AG04449 (cell line): Measurements from ENCODE around the gene MXRA8.
"Not testable (repeated sequence)": the region's sequence is repeated elsewhere in the genome, so short reads cannot be mapped to it uniquely, and the experiment has no call there.

ENCODE experiments used
- CTCF ChIA-PET: fragments of 350-600 bp; formaldehyde crosslinking; extraction: SDS; loops from one replicate; lab custom pipeline; 2021; ENCODE audit warnings: antibody characterized with exemption; lab: Yijun Ruan, JAX
- POLR2A ChIA-PET: fragments of 400-600, 350-600 bp; formaldehyde crosslinking; extraction: SDS; loops from one replicate; lab custom pipeline; 2020; ENCODE audit warnings: antibody characterized with exemption, inconsistent platforms; lab: Yijun Ruan, JAX
- DNase-seq: peaks from one replicate; pipeline ENCODE4 v3.0.0-alpha.2; 2010; ENCODE audit warnings: low read depth, low spot score
- H3K4me3 ChIP-seq: 2 replicates; pipeline ENCODE4 v1.5.1; 2011; ENCODE audit warnings: low read depth, mild to moderate bottlenecking, control low read depth, low read length
- TF ChIP-seq, protein P1 (sequence below): IDR thresholded peaks from one replicate; pipeline ENCODE4 v1.5.1; 2011; ENCODE audit warnings: mild to moderate bottlenecking, moderate library complexity, low read length, control low read depth, inconsistent platforms; ENCODE audit not compliant: insufficient read depth; ENCODE audit errors: missing control alignments

MXRA8 gene

DNA sequence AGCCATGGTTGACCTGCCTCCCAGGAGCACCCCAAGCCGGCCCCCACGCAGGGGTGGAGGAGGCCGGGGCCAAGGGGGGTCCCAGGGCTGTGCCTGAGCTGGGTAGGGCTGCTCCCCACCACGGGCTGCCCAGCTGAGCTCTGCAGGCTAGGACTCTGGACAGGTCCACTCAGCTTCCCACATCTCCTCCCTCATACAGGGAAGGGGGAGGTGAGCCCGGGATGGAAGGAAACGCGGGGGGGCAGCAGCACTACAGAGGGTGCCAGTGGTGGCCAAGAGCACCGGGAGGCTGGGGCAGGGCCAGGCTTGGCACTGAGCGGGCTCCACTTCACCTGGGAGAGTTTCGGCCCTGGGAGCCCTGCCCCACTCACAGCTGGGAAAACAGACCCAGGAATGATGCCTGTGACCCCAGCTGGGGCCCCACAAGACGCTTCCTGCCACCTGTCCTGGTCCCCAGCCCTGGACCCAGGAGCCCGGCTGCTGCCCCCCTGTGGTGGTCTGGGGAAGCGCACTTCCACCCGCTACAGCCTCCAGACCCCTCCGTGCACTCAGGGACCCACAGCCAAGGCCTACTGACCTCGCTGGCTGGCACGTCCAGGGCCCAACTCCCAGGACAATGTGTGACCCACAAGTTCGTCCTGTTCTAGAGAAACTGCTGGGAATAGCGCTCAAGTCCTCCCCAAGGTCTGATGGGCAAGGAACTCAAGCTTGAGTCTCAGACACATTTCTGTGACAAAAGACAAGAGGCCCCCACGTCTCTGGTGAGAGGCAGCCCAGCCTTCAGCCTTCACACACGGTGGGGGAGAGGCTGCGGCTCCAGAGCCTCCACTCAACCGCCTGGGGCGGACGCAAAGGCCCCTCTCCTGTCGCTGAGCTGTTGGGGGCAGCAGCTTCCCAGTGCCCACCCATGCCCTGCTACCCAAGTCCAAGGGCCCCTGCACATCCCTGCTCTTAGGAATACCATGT, 13.7 kb upstream of the MXRA8 start:
- peak overlapping the region; percentile 12; the same call in 1 of the 2 replicates for H3K4me3 ChIP-seq
- ChIA-PET POLR2A (interaction anchor here (0.7 to 2.3 kb wide), 4 partner anchors 13 to 29 kb away, joined by 3 to 9 read pairs (median 6); no protein-coding TSS in a partner anchor), CTCF (interaction anchor here (0.6 to 9.3 kb wide), 28 partner anchors 8 to 370 kb away, joined by 3 to 138 read pairs (median 3); partner anchors contain the start of genes CCNL2, DVL1, MXRA8 and TAS1R3)
- TF ChIP-seq, protein P1, sequence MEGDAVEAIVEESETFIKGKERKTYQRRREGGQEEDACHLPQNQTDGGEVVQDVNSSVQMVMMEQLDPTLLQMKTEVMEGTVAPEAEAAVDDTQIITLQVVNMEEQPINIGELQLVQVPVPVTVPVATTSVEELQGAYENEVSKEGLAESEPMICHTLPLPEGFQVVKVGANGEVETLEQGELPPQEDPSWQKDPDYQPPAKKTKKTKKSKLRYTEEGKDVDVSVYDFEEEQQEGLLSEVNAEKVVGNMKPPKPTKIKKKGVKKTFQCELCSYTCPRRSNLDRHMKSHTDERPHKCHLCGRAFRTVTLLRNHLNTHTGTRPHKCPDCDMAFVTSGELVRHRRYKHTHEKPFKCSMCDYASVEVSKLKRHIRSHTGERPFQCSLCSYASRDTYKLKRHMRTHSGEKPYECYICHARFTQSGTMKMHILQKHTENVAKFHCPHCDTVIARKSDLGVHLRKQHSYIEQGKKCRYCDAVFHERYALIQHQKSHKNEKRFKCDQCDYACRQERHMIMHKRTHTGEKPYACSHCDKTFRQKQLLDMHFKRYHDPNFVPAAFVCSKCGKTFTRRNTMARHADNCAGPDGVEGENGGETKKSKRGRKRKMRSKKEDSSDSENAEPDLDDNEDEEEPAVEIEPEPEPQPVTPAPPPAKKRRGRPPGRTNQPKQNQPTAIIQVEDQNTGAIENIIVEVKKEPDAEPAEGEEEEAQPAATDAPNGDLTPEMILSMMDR: peak; percentile 93
- DNase-seq: no peak

DNA sequence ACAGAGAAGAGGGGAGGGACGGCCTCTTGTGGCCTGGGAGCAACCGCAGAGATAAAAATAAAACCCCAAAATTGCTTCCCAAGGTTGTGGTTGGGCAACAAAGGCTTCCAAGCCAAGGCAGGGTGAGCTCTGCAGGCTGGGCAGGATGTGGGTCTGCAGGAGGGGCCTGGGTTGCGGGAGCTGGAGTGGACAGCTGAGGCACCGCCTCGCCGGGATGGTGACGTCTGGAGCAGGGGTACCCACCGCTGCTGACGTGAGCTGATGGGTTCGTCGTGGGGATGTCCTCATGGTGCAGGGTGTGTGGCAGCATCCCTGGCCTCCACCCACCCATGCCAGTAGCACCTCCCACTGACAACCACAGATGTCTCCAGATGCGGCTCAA, 13.0 kb upstream of the MXRA8 start:
- CTCF ChIA-PET: interaction anchor here (0.6 to 9.3 kb wide), 20 partner anchors 9 to 369 kb away, joined by 3 to 138 read pairs (median 5); partner anchors contain the start of genes CCNL2, DVL1, MXRA8 and TAS1R3
- TF ChIP-seq, protein P1: no peak

DNA sequence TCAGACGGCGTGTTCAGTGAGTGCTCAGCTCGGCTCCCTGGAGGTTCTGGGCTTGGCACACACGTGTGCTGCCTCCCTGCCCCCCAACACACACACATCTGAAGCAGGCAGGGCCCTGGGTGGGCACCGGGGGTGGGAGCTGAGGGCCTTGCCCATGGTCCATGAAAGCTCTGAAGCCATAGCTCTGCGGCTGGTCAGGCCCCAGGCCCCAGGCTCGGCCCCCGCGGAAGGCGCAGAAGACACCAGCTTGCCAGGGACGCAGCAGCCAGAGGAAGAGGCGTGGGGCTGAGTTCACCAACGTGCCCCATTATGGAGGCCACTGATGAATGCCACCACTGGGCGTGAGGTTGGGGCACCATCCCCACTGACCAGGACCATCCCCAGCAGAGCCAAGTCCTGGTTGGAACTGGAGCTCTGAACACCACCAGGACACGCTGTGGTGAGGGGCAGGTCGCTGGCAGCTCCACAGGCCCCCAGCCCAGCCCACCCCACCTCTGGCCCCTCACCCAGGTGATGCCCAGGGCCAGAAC, 12.5 kb upstream of the MXRA8 start:
- TF ChIP-seq, protein P1: no peak
- no peak for DNase-seq
- CTCF ChIA-PET: interaction anchor here (0.8 to 9.3 kb wide), 13 partner anchors 8 to 339 kb away, joined by 3 to 138 read pairs (median 5); partner anchors contain the start of genes CCNL2, DVL1 and MXRA8
- H3K4me3 ChIP-seq: no peak overlapping the region
- POLR2A ChIA-PET: interaction anchor here (2.1 to 2.3 kb wide), 2 partner anchors 11 to 19 kb away, joined by 9 read pairs; no protein-coding TSS in a partner anchor

More for the DNA sequence above, 13.0 kb upstream of the MXRA8 start:
- DNase-seq: no peak
- POLR2A ChIA-PET: interaction anchor here (0.7 to 2.3 kb wide), 3 partner anchors 12 to 28 kb away, joined by 3 to 9 read pairs (median 9); no protein-coding TSS in a partner anchor
- no peak overlapping the region for H3K4me3 ChIP-seq

DNA sequence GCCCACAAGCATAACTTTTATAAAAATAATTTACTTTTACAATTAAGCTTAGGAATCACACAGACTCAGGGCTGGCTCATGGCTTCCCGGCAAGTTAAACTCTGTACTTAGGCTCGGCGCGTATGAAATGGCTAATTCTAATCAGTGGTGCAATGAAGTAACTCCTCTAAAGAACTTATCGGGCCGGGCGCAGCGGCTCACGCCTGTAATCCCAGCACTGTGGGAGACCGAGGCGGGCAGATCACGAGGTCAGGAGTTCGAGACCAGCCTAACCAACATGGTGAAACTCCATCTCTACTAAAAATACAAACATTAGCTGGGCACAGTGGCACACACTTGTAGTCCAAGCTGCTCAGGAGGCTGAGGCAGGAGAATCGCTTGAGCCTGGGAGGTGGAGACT, 11.7 kb upstream of the MXRA8 start:
- POLR2A ChIA-PET, DNase-seq, H3K4me3 ChIP-seq: not testable (repeated sequence)
- CTCF ChIA-PET: interaction anchor here (0.8 to 9.3 kb wide), 6 partner anchors 12 to 249 kb away, joined by 3 to 138 read pairs (median 19); partner anchors contain the start of genes CCNL2, DVL1 and MXRA8

DNA sequence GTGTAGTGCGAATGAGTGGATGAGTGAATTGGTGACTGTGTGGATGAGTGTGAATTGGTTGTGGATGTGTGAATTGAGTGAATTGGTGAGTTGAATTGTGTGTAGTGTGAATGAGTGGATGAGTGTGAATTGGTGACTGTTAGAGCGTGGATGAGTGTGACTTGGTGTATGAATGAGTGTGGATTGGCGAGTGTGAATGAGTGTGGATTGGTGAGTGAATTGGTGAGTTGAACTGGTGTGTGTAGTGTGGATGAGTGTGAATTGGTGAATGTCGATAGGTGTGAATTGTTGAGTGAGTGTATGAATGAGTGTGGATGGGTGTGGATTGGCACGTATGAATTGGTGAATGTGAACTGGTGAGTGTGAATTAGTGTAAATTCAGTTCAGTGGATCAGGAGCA, 9.0 kb upstream of the MXRA8 start:
- TF ChIP-seq, protein P1: no peak
- ChIA-PET CTCF (interaction anchor here (9.3 kb wide), 1 partner anchor 22 kb away, joined by 138 read pairs; the partner anchor contains the start of gene DVL1), POLR2A (no interaction called here)
- DNase-seq: no peak
- H3K4me3 ChIP-seq: no peak overlapping the region

DNA sequence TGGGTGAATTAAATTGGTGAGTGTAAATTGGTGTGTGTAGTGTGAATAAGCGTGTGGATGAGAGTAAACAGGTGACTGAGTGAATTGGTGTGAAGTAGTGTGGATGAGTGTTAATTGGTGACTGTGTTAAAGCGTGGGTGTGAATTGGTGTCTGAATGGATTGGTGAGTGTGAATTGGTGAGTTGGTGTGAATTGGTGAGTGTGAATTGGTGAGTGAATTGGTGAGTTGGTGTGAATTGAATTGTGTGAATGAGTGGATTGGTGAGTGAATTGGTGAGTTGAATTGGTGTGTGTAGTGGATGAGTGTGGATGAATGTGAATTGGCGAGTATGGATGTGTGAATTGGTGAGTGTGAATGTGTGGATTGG, 8.3 kb upstream of the MXRA8 start:
- POLR2A ChIA-PET: no interaction called here
- TF ChIP-seq, protein P1: no peak

More for the DNA sequence above, 8.3 kb upstream of the MXRA8 start:
- DNase-seq: no peak
- CTCF ChIA-PET: no interaction called here
- no peak overlapping the region for H3K4me3 ChIP-seq
